Peyer's patch (tissue), 4 donors: ENCODE results near the gene IVD. TPM values are rescaled to one million over a fixed set of nuclear protein-coding genes. Genes with fewer than 3 reads are reported as not detected.

Experiments used
- DNase-seq, 3 donors: peaks; one replicate each; pipeline ENCODE4 v3.0.0-alpha.2; 2017 to 2019
- H3K27ac ChIP-seq, 4 donors: fragments of 200-600 bp; sonication (generic); one replicate each; pipeline ENCODE4 v1.5.1; 2016 to 2019
- H3K27me3 ChIP-seq, 2 donors: fragments of 200-600 bp; sonication (generic); one replicate each; pipeline ENCODE4 v1.5.1; 2019
- H3K36me3 ChIP-seq, 3 donors: fragments of 200-600 bp; sonication (generic); one replicate each; pipeline ENCODE4 v1.5.1; 2016 to 2019
- H3K4me1 ChIP-seq, 4 donors: fragments of 200-600 bp; sonication (generic); one replicate each; pipeline ENCODE4 v1.5.1; 2016 to 2019
- H3K4me3 ChIP-seq, 4 donors: fragments of 200-600 bp; sonication (generic); 1 replicate in 3 of 4; 2 replicates in 1 of 4; pipeline ENCODE4 v1.5.1; 2016 to 2019; ENCODE audit warnings: mild to moderate bottlenecking in 1 of 4
- H3K9me3 ChIP-seq, 4 donors: fragments of 200-600 bp; sonication (generic); one replicate each; pipeline ENCODE4 v1.5.1; 2016 to 2019; ENCODE audit warnings: mild to moderate bottlenecking in 1 of 4
- CTCF ChIP-seq, 6 experiments: fragments of 450-650 bp in 4 of 6; fragments of 200-600 bp in 2 of 6; sonication (generic) in 1 of 6; IDR thresholded peaks; one replicate each; pipeline ENCODE4 v1.5.1; 2017 to 2019; ENCODE audit warnings: antibody characterized with exemption in 6 of 6, mild to moderate bottlenecking in 3 of 6, moderate library complexity in 1 of 6
- POLR2A ChIP-seq, 2 donors: fragments of 450-650 bp; IDR thresholded peaks; one replicate each; pipeline ENCODE4 v1.5.1; 2017; ENCODE audit warnings: antibody characterized with exemption in 2 of 2, mild to moderate bottlenecking in 2 of 2, moderate library complexity in 2 of 2
- total RNA-seq, 4 donors: library from RNA; depleted of rRNA; stranded (reverse); fragments of >200 nt; gene quantifications; one replicate each; pipeline ENCODE4 v1.1.0, GENCODE V29; 2016

Gene IVD
- total RNA-seq, 4 donors from 2014 or later: 42.9 to 87.6 (median 71.1) TPM

- H3K4me3 ChIP-seq: no peak overlapping the region
- peaks cover 3 to 20% (median 15%) of the 10 kb centered on the region in 4 donors for H3K4me1 ChIP-seq
- H3K9me3 ChIP-seq: no peaks in the 10 kb centered on the region
- TF ChIP-seq POLR2A (IDR thresholded peaks at IDR 0.05) (no peak), CTCF (IDR thresholded peaks at IDR 0.05) (no peak)
- H3K27me3 ChIP-seq: no peaks in the 10 kb centered on the region
- H3K27ac ChIP-seq: no peak overlapping the region
- no peaks in the 10 kb centered on the region for H3K36me3 ChIP-seq
- no peak for DNase-seq
Observed at GRCh38 chr15:40365016-40365415, 40.6 kb upstream of the IVD start.

GRCh38 chr15:40365624-40366456 is 39.8 kb upstream of the IVD start:
- Histone ChIP-seq H3K4me1 (peaks cover 3 to 20% (median 15%) of the 10 kb centered on the region in 4 donors), H3K27me3 (no peaks in the 10 kb centered on the region), H3K27ac (no peak overlapping the region), H3K9me3 (no peaks in the 10 kb centered on the region), H3K36me3 (no peaks in the 10 kb centered on the region), H3K4me3 (no peak overlapping the region)
- no peak for DNase-seq
- TF ChIP-seq POLR2A (IDR thresholded peaks at IDR 0.05) (no peak), CTCF (IDR thresholded peaks at IDR 0.05) (no peak)

GRCh38 chr15:40366457-40367370 is 38.9 kb upstream of the IVD start:
- no peaks in the 10 kb centered on the region for H3K27me3 ChIP-seq
- H3K9me3 ChIP-seq: no peaks in the 10 kb centered on the region
- no peak for TF ChIP-seq CTCF (IDR thresholded peaks at IDR 0.05)
- no peak for TF ChIP-seq POLR2A (IDR thresholded peaks at IDR 0.05)
- H3K4me3 ChIP-seq: peak overlapping the region in 2 of 4 donors; percentile 38 to 52
- DNase-seq: peak in 1 of 3 donors; percentile 53
- peak overlapping the region in 3 of 4 donors; percentile 7 to 79 (median 64) for H3K27ac ChIP-seq
- H3K36me3 ChIP-seq: no peaks in the 10 kb centered on the region
- peaks cover 3 to 20% (median 15%) of the 10 kb centered on the region in 4 donors for H3K4me1 ChIP-seq

GRCh38 chr15:40367371-40367685 is 38.3 kb upstream of the IVD start:
- Histone ChIP-seq H3K27ac (peak overlapping the region; percentile 45 to 79 (median 56)), H3K36me3 (no peaks in the 10 kb centered on the region), H3K4me1 (peaks cover 3 to 20% (median 15%) of the 10 kb centered on the region in 4 donors), H3K9me3 (no peaks in the 10 kb centered on the region), H3K27me3 (no peaks in the 10 kb centered on the region), H3K4me3 (peak overlapping the region in 3 of 4 donors; percentile 38 to 52 (median 41))
- TF ChIP-seq CTCF (IDR thresholded peaks at IDR 0.05) (no peak), POLR2A (IDR thresholded peaks at IDR 0.05) (no peak)
- DNase-seq: no peak

- H3K4me3 ChIP-seq: peak overlapping the region; percentile 38 to 52 (median 44)
- TF ChIP-seq POLR2A (IDR thresholded peaks at IDR 0.05) (peak; percentile 19 to 30), CTCF (IDR thresholded peaks at IDR 0.05) (peak; percentile 80 to 100 (median 95))
- H3K4me1 ChIP-seq: peaks cover 3 to 20% (median 15%) of the 10 kb centered on the region in 4 donors
- H3K27ac ChIP-seq: peak overlapping the region; percentile 45 to 79 (median 56)
- H3K27me3 ChIP-seq: no peaks in the 10 kb centered on the region
- H3K9me3 ChIP-seq: no peaks in the 10 kb centered on the region
- H3K36me3 ChIP-seq: no peaks in the 10 kb centered on the region
- DNase-seq: peak; percentile 83 to 94 (median 94)
Observed at GRCh38 chr15:40367686-40368611, 37.6 kb upstream of the IVD start.
